CD4-positive, alpha-beta T cell treated with Interleukin-15 for 1 hour (primary cell): ENCODE data around the gene IL20RB.

ENCODE experiments used
- DNase-seq: peaks from one replicate; pipeline ENCODE4 v3.0.0-alpha.2; 2020

The IL20RB gene

GRCh38 chr3:137041686-137042085 lies 83.9 kb downstream of the IL20RB start:
- no peak for DNase-seq

- DNase-seq, result no peak
These were observed 89.0 kb downstream of the IL20RB start for GRCh38 chr3:137046747-137047146.

DNA sequence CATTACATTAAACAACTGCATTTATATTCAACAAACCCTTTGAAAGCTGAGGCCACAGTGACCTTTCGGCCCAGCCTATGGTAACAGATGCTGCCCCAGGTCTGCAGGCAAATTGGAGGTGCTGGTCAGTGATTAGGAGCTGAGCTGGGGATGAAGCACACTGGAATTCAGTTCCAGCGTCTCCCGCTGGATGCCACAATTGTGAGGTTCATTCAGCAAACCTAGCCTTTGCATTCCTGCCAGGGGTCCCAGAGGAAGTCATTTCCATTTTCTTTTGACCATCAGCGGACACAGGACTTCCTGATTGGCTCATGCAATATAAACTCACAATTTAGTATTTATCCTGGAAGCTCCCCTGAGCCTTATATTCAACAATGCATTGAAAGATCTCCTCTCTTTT lies 89.5 kb downstream of the IL20RB start:
- no peak for DNase-seq

GRCh38 chr3:137050281-137050680 lies 92.5 kb downstream of the IL20RB start:
- no peak for DNase-seq

- DNase-seq, result no peak
These were observed 94.5 kb downstream of the IL20RB start for GRCh38 chr3:137052298-137052697.
